ENCODE data around the gene SNPH.
A peak's percentile ranks its signal among the peaks of the same experiment; 100 is the strongest.
"Not testable (repeated sequence)": the region's sequence is repeated elsewhere in the genome, so short reads cannot be mapped to it uniquely, and the experiment has no call there.

Gene SNPH

GRCh38 chr20:1341561-1342265 is 75.6 kb downstream of the SNPH start:
- no peak for DNase-seq

GRCh38 chr20:1343446-1344124 is 77.5 kb downstream of the SNPH start:
- not testable (repeated sequence) for DNase-seq

- DNase-seq = no peak
Observed at GRCh38 chr20:1345030-1345755, 79.1 kb downstream of the SNPH start.

GRCh38 chr20:1345756-1346093 is 79.6 kb downstream of the SNPH start:
- DNase-seq = no peak

- DNase-seq = no peak
Observed at GRCh38 chr20:1346315-1346969, 80.3 kb downstream of the SNPH start.

GRCh38 chr20:1353956-1354355 is 87.9 kb downstream of the SNPH start:
- no peak for DNase-seq

GRCh38 chr20:1357921-1358671 is 92.0 kb downstream of the SNPH start:
- DNase-seq = peak; percentile 45

All from CD4-positive, alpha-beta T cell treated with Interleukin-4 for 4 hours (primary cell).